ENCODE data around the gene ATMIN. TPM values are rescaled to one million over a fixed set of nuclear protein-coding genes. Genes with fewer than 3 reads are reported as not detected.

Gene ATMIN
- total and polyA plus RNA-seq, 12 donors: 10.1 to 46.4 (median 34.3) TPM

DNA sequence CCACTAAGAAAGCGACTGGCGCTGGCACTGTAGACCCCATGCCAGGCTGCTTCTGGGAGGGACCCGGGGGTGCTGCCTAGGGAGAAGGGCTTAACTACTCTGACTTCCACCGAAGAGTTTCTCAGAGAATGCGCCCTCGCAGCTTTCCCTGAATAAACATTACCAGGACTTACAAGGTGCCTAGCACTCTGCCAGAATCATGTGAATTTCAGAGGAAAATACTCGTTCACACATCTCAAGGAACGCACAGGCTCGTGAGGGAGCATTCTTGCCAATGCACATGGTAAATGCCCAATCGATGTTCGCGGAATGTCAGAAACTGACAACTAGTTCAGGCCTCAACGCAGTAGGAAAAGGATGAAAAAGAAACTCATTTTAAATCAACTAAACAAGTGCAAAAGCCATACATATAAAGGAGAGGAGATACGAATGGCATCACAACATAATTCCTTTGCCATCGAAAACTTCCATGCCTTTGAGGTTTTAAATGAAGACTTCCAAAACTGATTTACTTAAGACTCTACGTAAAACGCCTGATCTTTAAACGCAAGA is 30.0 kb upstream of the ATMIN start:
- intact Hi-C loops (cut with DNase I): loop anchor here in 1 of 2 donors (10.0 kb wide), 1 partner anchor 71 kb away; no protein-coding TSS in a partner anchor
- 18 to 30% (median 23%) methylated on average over 18 of the region's 18 CpGs for WGBS, 4 donors

DNA sequence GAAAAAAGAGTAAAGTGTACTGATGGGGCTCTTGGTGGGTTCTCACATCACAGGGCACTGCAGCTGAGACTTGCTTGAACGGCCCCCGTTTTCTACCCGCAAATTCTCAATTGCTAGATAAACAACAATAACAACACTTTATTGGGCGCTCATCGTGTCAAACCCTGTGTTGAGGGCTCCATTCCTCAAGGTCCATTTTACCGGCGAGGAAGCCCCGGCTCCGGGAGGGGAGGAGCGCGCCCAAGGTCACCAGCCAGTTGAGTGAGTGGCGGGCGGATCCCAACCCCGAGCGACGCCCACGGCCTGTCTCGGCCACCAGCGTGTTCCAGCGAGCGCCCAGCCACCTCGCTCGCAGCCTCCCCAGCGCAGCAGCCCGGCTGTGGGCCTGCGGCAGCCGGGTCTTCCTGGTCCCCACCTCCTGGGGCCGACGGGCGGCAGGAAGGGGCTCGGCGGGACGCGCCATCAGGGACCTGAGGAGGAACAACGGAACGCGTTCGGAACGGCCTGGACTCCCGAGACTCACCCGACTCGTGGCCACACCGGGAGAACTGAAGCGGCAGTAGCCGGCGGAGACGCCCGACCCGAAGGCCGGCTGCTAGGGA is 29.3 kb upstream of the ATMIN start:
- Histone ChIP-seq H3K4me1 (replicated peaks in 1 of 2) (peaks cover 12 to 19% of the 10 kb centered on the region in 2 donors), H3K36me3 (replicated peaks in 1 of 2) (no peaks in the 10 kb centered on the region), H3K27me3 (no peaks in the 10 kb centered on the region), H3K4me3 (peak overlapping the region; percentile 34 to 83 (median 72)), H3K9me3 (replicated peaks in 1 of 3) (no peaks in the 10 kb centered on the region), H3K27ac (peak overlapping the region; percentile 95 to 99 (median 98))
- intact Hi-C loops (cut with DNase I): loop anchor here in 1 of 2 donors (10.0 kb wide), 1 partner anchor 72 kb away; no protein-coding TSS in a partner anchor
- TF ChIP-seq POLR2A (IDR thresholded peaks at IDR 0.05) (no peak), CTCF (IDR thresholded peaks at IDR 0.05) (no peak)
- peak; percentile 77 to 90 (median 86) for DNase-seq
- WGBS, 4 donors: 0 to 3% (median 0%) methylated on average over 14 to 50 of the region's 50 CpGs

More for the DNA sequence above, 30.0 kb upstream of the ATMIN start:
- H3K4me3 ChIP-seq: peak overlapping the region in 3 of 4 donors; percentile 66 to 83 (median 78)
- H3K27me3 ChIP-seq: no peaks in the 10 kb centered on the region
- H3K9me3 ChIP-seq (replicated peaks in 1 of 3): no peaks in the 10 kb centered on the region
- TF ChIP-seq POLR2A (IDR thresholded peaks at IDR 0.05): no peak
- TF ChIP-seq CTCF (IDR thresholded peaks at IDR 0.05): no peak
- H3K27ac ChIP-seq: peak overlapping the region; percentile 95 to 99 (median 98)
- no peaks in the 10 kb centered on the region for H3K36me3 ChIP-seq (replicated peaks in 1 of 2)
- DNase-seq: peak in 4 of 7 donors; percentile 11 to 38 (median 18)
- peaks cover 12 to 19% of the 10 kb centered on the region in 2 donors for H3K4me1 ChIP-seq (replicated peaks in 1 of 2)

GRCh38 chr16:81006813-81007695 is 28.6 kb upstream of the ATMIN start, which contains the start of the genes CENPN and CMC2:
Gene CENPN, plus strand, starts transcription at chr16:81007214. Its CDS starts 4,726 bp downstream, at chr16:81011940.
Gene CMC2, minus strand, starts transcription at chr16:81006885. Its CDS starts 9,491 bp downstream, at chr16:80997394.
- Histone ChIP-seq H3K4me1 (replicated peaks in 1 of 2) (peaks cover 12 to 19% of the 10 kb centered on the region in 2 donors), H3K4me3 (peak within 1 kb of the TSS; percentile 34 to 83 (median 72)), H3K27me3 (no peaks in the 10 kb centered on the region), H3K9me3 (replicated peaks in 1 of 3) (no peaks in the 10 kb centered on the region), H3K36me3 (replicated peaks in 1 of 2) (peaks cover 0 to under 1% of the 10 kb centered on the region in 2 donors), H3K27ac (peak within 1 kb of the TSS; percentile 95 to 99 (median 98))
- WGBS, 4 donors: 0 to 1% (median 1%) methylated on average over 33 to 75 of the region's 75 CpGs
- peak; percentile 99 to 100 (median 99) for DNase-seq
- intact Hi-C loops (cut with DNase I): loop anchor here in 1 of 2 donors (10.0 kb wide), 1 partner anchor 72 kb away; no protein-coding TSS in a partner anchor
- TF ChIP-seq POLR2A (IDR thresholded peaks at IDR 0.05) (peak; percentile 72 to 86), CTCF (IDR thresholded peaks at IDR 0.05) (peak in 2 of 6 experiments; percentile 7 to 12)
